HG02588 (cell line): Measurements from ENCODE around the gene VSTM2B.

ENCODE experiments used
- ATAC-seq: cut with Tn5 transposase; IDR thresholded peaks from one replicate; pipeline ENCODE4 v1.9.1; 2021; ENCODE audit warnings: mild to moderate bottlenecking, moderate library complexity; ENCODE audit not compliant: unreplicated experiment

Gene VSTM2B

DNA sequence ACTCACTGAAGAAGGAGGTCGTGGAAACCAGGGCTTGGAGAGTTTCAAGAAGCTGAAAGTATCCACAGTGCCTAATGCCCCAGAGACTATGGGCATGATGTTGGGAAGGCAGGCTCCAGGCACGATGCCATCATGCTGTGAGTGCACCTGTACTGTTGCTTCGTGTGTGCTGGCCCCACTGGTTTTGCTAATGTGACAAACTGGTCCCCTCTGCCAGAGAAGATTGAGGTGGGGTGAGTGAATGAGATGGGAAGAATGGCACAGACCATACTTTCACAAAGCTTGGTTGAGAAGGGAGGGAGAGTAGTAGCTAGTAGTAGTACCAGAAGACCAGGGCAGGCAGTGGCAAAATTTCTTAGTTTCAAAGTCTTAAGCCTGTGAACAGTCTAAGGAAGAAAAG, 61.3 kb downstream of the VSTM2B start:
- ATAC-seq, result no peak

GRCh38 chr19:29587518-29587986, 61.8 kb downstream of the VSTM2B start:
- ATAC-seq, result peak; percentile 65

DNA sequence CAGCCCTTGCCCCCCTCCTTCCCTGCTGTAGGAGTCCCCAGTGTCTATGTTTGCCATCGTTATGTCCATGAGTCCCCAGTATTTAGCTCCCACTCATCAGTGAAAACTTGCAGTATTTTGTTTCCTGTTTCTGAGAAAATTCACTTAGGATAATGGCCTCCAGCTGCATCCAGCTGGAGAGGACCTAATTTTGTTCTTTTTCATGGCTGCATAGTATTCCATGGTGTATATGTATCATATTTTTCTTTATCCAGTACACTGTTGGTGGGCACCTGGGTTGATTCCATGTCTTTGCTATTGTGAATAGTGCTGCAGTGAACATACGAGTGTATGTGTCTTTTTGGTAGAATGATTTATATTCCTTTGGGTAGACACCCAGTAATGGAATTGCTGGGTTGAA, 62.3 kb downstream of the VSTM2B start:
- ATAC-seq, result no peak

DNA sequence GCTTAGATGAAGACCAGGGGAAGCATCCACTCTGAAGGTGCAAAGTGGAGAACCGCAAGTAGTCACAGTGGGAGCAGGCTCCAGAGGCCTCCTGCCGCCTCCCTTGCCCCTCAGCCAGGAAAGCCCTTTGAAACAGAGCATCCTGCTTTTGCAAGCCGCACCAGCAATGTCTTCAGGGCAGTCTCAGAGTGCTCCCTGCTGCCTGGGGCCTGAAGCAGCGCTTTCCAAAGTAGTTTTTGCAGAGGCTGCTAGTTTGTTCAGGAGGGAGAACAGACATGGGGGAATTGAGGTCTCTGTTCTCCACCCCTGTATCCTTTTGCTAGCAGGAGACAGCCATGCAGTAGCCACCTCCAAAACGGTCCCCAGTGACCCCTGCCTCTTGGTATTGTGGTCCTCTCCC, 64.5 kb downstream of the VSTM2B start:
- ATAC-seq, result no peak

GRCh38 chr19:29591670-29592069, 65.9 kb downstream of the VSTM2B start:
- ATAC-seq, result no peak

DNA sequence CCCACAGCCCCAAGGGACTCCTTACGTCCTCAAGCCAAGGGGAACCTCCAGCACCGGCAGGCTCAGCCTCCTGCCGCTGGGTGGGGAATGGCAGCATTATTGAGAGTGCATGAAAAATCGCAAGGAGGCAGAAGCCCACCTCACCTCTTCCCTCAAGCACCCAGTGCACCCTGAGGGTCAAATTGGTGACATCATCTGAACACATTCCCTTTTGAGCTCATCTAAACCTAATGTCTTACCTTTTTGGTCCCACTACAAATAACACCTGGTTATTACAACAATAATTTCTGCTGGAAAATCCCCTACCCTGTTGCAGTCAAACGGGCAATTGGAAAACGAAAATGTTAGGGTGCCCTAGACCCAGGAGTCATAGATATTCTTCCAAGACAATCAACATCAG, 68.1 kb downstream of the VSTM2B start:
- no peak for ATAC-seq

DNA sequence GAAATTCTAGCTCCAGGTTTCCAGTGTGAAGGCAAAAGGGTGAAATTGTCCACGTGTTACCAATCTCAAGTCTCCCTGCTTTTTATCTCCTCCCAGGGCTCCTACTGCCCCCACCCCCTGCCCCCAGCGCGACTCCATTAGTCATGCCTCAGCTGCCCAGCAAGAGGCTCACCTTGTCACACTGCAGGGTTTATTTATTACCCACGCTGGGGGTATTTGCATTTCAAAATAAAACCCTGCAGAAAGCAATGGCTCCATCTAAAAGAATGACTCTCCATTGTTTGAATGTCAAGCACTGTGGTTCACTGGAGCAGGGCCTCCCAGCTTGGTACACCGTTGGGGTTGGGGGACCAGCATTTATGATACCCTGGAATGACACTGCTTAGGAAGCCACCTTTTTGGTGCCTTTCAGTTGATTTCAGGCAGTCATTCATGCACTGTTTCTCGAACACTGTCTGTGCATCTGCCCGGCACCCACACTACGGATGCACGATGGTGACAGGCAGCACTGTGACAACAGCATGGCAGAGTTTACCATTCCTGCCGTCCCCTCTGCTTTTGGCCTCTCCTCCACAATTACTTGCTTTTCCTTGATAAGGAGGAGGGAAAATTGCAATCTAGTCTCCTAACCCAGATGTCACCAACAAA, 70.4 kb downstream of the VSTM2B start:
- no peak for ATAC-seq

DNA sequence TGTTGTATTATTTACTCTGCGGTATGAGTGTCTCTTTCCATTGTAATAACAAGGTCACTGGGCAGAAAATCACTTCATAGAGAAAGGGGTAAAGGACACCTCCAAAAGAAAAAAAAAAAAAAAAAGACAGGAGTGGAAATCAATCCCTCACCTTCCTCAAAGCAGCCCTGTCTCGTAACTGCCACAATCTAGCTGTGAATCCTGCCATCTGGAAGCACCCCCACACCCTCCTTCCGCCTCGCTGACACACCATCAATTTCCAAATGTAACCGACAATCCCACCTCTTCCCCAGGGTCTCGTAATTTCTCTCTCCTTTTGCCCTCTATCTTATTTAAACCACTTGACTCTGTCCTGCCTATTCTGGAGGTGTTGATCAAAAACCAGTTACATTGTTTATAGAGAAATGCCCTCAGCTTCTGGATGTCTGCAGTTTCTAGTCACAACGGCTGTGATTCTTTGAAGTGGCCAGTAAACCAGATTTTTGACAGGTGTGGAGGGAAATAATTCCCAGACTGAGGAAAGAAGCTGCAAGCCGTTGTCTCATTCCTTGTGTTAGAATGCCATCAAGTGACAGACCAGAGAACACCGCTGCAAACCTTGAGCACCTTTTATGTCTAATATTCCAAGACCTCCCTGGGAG, 71.2 kb downstream of the VSTM2B start:
- ATAC-seq, result no peak

GRCh38 chr19:29598036-29598435, 72.2 kb downstream of the VSTM2B start:
- no peak for ATAC-seq

GRCh38 chr19:29598496-29598895, 72.7 kb downstream of the VSTM2B start:
- ATAC-seq, result no peak

DNA sequence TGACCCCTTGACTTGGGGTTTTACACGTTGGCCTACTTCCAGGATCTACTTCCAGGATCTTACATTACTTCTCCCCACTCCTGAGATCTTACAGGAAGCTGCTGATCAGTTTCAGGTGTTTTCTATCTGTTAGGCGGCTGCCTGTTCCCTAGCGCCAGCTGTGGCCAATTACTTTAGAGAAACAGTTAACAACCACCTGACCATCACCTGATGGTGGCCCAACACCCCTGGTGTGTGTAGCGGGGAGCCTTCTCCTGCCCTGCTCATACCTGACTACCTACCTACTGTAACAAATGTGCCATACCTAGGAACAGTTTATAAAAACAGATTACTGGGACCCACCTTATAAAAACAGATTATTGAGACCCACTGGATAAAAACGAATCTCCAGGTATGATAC, 77.5 kb downstream of the VSTM2B start:
- ATAC-seq, result no peak

- ATAC-seq, result peak; percentile 62
Observed at GRCh38 chr19:29605653-29606419, 80.0 kb downstream of the VSTM2B start, which contains the start of gene POP4. Gene POP4 (plus strand): TSS chr19:29606283. CDS start chr19:29606319, 36 bp downstream.

DNA sequence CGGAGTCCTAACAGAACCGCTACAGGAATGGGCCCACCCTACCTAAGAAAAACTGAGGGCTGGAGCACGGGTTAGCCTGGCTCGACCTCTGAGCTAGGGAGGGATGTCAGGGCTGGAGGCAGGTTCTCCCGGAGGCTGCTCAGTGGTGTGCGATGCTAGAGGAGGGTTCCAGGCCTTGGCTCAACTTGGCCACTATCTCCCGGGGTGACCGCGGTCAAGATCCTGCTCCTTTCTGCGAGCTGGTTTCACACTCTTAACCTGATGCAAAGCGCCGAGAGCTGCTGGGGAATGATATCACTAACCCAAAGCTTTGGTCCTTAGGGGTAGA, 80.6 kb downstream of the VSTM2B start:
- peak; percentile 23 for ATAC-seq

- ATAC-seq, result no peak
Observed at GRCh38 chr19:29609636-29610035, 83.8 kb downstream of the VSTM2B start.

DNA sequence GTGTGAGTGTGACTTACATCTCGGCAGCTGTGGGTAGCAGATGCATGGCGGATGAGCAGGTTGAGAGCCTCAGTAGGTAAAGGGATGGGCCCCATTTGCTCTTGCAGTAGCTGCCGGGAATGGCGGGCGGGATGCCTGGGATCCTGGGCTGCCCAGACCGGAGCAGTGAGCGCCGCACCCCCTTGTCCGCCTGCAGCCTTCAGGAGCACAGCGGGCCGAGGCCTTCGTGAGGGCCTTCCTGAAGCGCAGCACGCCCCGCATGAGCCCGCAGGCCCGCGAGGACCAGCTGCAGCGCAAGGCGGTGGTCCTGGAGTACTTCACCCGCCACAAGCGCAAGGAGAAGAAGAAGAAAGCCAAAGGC, 84.4 kb downstream of the VSTM2B start:
- no peak for ATAC-seq

DNA sequence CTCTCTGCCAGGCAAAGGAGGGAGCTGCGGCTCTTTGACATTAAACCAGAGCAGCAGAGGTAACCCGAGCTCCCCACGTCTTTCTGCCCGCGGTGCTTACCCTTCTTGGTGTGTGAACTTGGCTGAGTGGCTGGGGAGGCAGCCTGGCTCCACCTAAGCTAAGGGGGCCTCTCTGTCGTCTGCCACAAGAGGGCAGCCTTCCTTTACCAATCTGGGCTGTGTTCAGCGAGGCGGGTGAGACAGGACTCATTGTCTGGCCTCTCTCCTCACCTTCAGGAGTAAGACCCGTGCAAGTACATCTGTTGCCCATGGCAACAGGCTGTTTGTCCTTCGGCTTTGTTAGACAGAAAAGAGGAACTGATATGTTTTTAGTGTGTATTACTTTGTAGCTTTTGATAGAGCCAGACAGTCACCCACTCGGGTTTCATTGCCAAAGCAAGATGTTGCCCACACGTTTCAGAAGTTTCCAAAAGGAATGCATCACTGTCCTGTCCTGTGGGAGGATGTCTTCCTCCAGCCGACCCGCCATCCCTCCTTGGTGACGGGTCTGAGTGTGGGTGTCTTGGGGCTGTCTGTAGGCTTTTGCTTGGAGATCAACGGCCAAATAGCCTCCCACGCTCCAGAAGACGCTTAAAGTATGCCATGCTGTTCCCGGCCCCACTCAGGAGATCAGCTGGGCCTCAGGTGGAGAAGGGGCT, 84.9 kb downstream of the VSTM2B start:
- peak; percentile 61 for ATAC-seq

GRCh38 chr19:29612121-29612520, 86.3 kb downstream of the VSTM2B start:
- ATAC-seq, result no peak

DNA sequence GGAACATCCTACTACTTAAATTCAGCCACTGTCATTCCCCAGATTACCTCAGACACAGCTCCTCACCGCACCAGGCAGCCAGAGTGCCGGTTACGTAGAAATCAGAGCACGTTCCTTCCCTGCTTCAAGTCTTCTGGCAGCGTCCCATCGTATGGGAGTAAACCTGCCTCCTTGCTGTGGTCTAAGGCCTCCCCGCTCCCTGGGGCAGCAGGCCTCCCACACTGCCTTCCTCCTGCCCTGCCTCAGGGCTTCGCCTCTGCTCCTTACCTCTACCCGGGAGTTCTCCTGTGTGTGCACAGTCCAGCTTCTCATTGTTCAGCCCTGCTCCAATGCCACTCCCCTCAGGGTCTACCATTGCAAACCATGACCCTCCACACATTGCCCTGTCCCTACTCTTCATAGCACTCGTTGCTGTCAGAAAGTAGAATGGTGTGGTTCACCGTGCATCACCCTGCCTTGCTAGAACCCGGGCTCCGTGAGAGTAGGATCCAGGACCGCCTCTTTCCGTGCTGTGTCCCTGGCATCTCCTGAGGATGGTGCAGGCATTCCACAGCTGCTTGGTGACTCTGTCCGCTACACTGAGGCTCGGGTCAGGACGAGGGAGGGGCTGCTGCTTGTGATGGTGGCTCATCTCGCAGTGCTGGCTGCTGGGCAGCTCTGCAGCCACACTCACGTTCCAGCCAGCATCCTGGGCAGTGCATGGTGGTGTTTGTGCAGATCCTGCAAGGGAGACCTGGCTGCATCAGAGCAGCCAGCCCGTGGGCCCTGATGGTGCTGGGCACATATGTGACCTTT, 87.2 kb downstream of the VSTM2B start:
- no peak for ATAC-seq

DNA sequence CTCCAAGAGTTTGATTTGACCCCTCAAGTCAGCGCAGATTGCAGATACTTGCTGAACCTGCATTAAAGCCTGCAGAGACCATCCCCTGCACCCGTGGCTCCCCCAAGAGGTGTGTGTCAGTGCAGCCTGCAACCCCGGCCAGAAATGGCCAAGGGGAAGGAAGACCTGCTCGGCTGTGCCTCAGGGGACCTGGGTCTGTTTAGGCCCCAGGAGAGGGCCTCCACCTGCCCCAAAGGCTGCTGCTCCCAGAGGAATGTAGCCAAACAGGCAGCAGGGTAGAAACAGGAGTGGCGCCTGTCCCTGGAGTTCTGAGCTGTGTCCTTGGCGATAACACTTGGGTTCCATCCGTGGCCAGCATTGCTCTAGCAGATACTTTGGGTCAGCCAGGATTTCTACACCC, 88.3 kb downstream of the VSTM2B start:
- no peak for ATAC-seq
